Thyroid gland (tissue), 4 donors: Measurements from ENCODE around the gene RTL1. TPM values are rescaled to one million over a fixed set of nuclear protein-coding genes. Genes with fewer than 3 reads are reported as not detected.

Source experiments
- DNase-seq, 2 donors: peaks; one replicate each; pipeline ENCODE4 v3.0.0-alpha.2; 2019
- H3K27ac ChIP-seq, 3 donors: fragments of 200-600 bp; sonication (generic); 1 replicate in 2 of 3; 2 replicates in 1 of 3; pipeline ENCODE4 v1.5.1; 2016 to 2019; ENCODE audit warnings: mild to moderate bottlenecking in 1 of 3, moderate library complexity in 1 of 3
- H3K27me3 ChIP-seq: fragments of 200-600 bp; sonication (generic); one replicate; pipeline ENCODE4 v1.5.1; 2019
- H3K36me3 ChIP-seq, 2 donors: fragments of 200-600 bp; sonication (generic); one replicate each; pipeline ENCODE4 v1.5.1; 2016 to 2019
- H3K4me1 ChIP-seq, 2 donors: fragments of 200-600 bp; sonication (generic); one replicate each; pipeline ENCODE4 v1.5.1; 2017 to 2019
- H3K4me3 ChIP-seq, 3 donors: fragments of 200-600 bp; sonication (generic); replicated peaks in 1 of 3; 1 replicate in 2 of 3; 2 replicates in 1 of 3; pipeline ENCODE4 v1.5.1; 2016; ENCODE audit warnings: mild to moderate bottlenecking in 1 of 3
- H3K9me3 ChIP-seq: fragments of 200-600 bp; sonication (generic); one replicate; pipeline ENCODE4 v1.5.1; 2017
- CTCF ChIP-seq, 6 experiments: fragments of 200-600 bp in 3 of 6; fragments of 450-650 bp in 3 of 6; sonication (generic) in 3 of 6; IDR thresholded peaks; one replicate each; pipeline ENCODE4 v1.5.1; 2016 to 2019; ENCODE audit warnings: antibody characterized with exemption in 6 of 6, mild to moderate bottlenecking in 2 of 6, inconsistent platforms in 1 of 6, moderate library complexity in 1 of 6
- POLR2A ChIP-seq, 2 donors: fragments of 450-650 bp; IDR thresholded peaks; one replicate each; pipeline ENCODE4 v1.6.1; 2017; ENCODE audit warnings: antibody characterized with exemption in 2 of 2, mild to moderate bottlenecking in 2 of 2, moderate library complexity in 1 of 2
- WGBS, 2 donors: methylation state at CpG; one replicate each; pipeline ENCODE4 v1.1.5; 2017; 5-methylcytosine and 5-hydroxymethylcytosine counted together
- intact Hi-C: fragments of 100-400 bp; cut with DNase I; formaldehyde crosslinking; loops from one replicate; pipeline ENCODE4 v1.15.1; 2023
- total RNA-seq, 4 donors: library from RNA; depleted of rRNA; stranded (reverse); fragments of >200 nt; gene quantifications; one replicate each; pipeline ENCODE4 v1.2.3, GENCODE V29; 2016

RTL1 gene
- total RNA-seq, 4 donors from 2014 or later = not detected

- no peak for DNase-seq
- H3K4me3 ChIP-seq = no peak overlapping the region
- no peaks in the 10 kb centered on the region for H3K9me3 ChIP-seq
- WGBS, 2 donors = 78 to 94% methylated on average over 3 of the region's 3 CpGs
- H3K4me1 ChIP-seq = no peaks in the 10 kb centered on the region
- no peaks in the 10 kb centered on the region for H3K27me3 ChIP-seq
- H3K36me3 ChIP-seq = no peaks in the 10 kb centered on the region
- no peak for TF ChIP-seq CTCF (IDR thresholded peaks at IDR 0.05)
- no peak for TF ChIP-seq POLR2A (IDR thresholded peaks at IDR 0.05)
- no peak overlapping the region for H3K27ac ChIP-seq
- intact Hi-C loops = no loop called here
Measured at GRCh38 chr14:100862277-100862676, 41.2 kb downstream of the RTL1 start.

GRCh38 chr14:100861937-100862247, 41.6 kb downstream of the RTL1 start:
- TF ChIP-seq POLR2A (IDR thresholded peaks at IDR 0.05) (no peak), CTCF (IDR thresholded peaks at IDR 0.05) (no peak)
- H3K4me1 ChIP-seq = no peaks in the 10 kb centered on the region
- H3K27ac ChIP-seq = no peak overlapping the region
- 89 to 93% methylated on average over 2 of the region's 2 CpGs for WGBS, 2 donors
- H3K27me3 ChIP-seq = no peaks in the 10 kb centered on the region
- H3K36me3 ChIP-seq = no peaks in the 10 kb centered on the region
- intact Hi-C loops = no loop called here
- no peak overlapping the region for H3K4me3 ChIP-seq
- no peak for DNase-seq
- H3K9me3 ChIP-seq = no peaks in the 10 kb centered on the region

DNA sequence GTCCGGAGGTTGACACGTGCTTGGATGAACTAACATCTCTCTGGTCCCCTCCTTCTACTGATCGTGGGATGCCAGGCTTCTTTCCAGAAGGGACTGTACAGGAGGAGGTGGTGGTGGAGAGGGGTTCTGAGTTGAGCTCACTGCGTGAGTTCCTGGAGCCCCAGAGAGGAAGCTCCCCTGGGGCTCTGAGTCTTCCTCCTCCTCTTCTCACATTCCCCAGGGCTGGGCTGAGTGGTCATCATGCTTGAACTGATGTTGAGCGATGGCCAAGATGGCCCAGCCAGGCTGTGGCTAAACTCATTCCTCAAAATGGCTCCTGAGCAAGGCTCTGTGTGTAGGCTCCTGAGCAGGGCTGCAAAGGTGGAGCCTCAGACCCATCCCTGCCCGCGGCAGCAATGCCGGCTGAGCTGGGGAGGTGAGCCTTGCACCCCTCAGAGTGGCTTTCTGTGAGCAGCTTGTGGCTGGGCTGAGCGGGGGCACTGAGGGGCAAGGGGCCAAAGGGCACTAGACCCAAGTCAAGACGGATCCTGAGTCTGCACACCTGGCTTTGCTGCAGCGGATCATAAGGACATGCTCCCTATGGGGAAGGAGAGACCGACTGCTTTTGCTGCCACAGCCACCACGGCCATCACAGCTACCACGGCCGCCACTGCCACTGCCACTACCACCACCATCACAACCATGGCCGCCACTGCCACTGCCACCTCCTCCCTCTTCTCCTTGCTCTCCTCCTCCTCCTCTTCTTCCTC, 42.2 kb downstream of the RTL1 start:
- Histone ChIP-seq H3K27me3 (no peaks in the 10 kb centered on the region), H3K27ac (no peak overlapping the region), H3K4me1 (no peaks in the 10 kb centered on the region), H3K9me3 (no peaks in the 10 kb centered on the region), H3K36me3 (no peaks in the 10 kb centered on the region), H3K4me3 (no peak overlapping the region)
- 94% methylated on average over 13 to 16 of the region's 16 CpGs for WGBS, 2 donors
- DNase-seq = no peak
- no peak for TF ChIP-seq CTCF (IDR thresholded peaks at IDR 0.05)
- intact Hi-C loops = no loop called here

GRCh38 chr14:100860556-100861187, 42.9 kb downstream of the RTL1 start:
- no peak for DNase-seq
- no peak overlapping the region for H3K4me3 ChIP-seq
- TF ChIP-seq CTCF (IDR thresholded peaks at IDR 0.05) (no peak), POLR2A (IDR thresholded peaks at IDR 0.05) (no peak)
- WGBS, 2 donors = 70 to 90% methylated on average over 11 to 14 of the region's 19 CpGs
- H3K27me3 ChIP-seq = no peaks in the 10 kb centered on the region
- intact Hi-C loops = no loop called here
- H3K9me3 ChIP-seq = no peaks in the 10 kb centered on the region
- no peak overlapping the region for H3K27ac ChIP-seq
- no peaks in the 10 kb centered on the region for H3K36me3 ChIP-seq
- H3K4me1 ChIP-seq = no peaks in the 10 kb centered on the region

DNA sequence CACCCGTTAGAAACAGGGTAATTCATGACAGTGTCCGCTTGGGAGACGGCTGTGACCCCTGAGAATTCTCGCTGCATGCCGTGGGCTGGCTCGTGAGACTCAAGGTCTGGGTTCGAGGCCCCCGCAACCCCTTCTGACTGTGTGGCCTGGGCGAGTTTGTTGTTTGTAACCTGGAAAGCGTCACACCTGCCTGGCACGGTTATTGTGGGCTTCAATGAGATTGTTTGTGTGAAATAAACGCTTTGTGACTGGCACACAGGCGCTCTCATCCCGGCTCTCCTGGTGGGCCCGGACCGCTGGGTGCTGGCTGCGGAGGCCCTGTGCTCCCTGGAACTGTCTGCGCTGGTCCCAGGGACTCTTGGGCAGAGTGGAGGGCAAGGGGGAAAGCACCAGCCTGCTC, 43.7 kb downstream of the RTL1 start:
- Histone ChIP-seq H3K36me3 (no peaks in the 10 kb centered on the region), H3K4me3 (no peak overlapping the region), H3K9me3 (no peaks in the 10 kb centered on the region), H3K27ac (no peak overlapping the region), H3K27me3 (no peaks in the 10 kb centered on the region), H3K4me1 (no peaks in the 10 kb centered on the region)
- intact Hi-C loops = no loop called here
- DNase-seq = no peak
- no peak for TF ChIP-seq CTCF (IDR thresholded peaks at IDR 0.05)
- no peak for TF ChIP-seq POLR2A (IDR thresholded peaks at IDR 0.05)
- WGBS, 2 donors = 88 to 94% methylated on average over 13 to 18 of the region's 18 CpGs
